ENCODE results near the gene HSDL2.

GRCh38 chr9:112396872-112397271 is 17.0 kb downstream of the HSDL2 start:
- no peak for TF ChIP-seq CTCF (IDR thresholded peaks at IDR 0.05; ENCODE audit: insufficient read depth, low read depth, low read length)
- no peak for TF ChIP-seq EZH2 (IDR thresholded peaks at IDR 0.05; ENCODE audit: insufficient read depth, low read length)
